NCI-H146 (cell line): ENCODE data around the gene DUSP7.
A peak's percentile ranks its signal among the peaks of the same experiment; 100 is the strongest.

Experiments
- DNase-seq: peaks from one replicate; lab custom pipeline; 2025; lab: John Stamatoyannopoulos, UW

DUSP7 gene

GRCh38 chr3:52006820-52007133 is 49.6 kb downstream of the DUSP7 start:
- no peak for DNase-seq

DNA sequence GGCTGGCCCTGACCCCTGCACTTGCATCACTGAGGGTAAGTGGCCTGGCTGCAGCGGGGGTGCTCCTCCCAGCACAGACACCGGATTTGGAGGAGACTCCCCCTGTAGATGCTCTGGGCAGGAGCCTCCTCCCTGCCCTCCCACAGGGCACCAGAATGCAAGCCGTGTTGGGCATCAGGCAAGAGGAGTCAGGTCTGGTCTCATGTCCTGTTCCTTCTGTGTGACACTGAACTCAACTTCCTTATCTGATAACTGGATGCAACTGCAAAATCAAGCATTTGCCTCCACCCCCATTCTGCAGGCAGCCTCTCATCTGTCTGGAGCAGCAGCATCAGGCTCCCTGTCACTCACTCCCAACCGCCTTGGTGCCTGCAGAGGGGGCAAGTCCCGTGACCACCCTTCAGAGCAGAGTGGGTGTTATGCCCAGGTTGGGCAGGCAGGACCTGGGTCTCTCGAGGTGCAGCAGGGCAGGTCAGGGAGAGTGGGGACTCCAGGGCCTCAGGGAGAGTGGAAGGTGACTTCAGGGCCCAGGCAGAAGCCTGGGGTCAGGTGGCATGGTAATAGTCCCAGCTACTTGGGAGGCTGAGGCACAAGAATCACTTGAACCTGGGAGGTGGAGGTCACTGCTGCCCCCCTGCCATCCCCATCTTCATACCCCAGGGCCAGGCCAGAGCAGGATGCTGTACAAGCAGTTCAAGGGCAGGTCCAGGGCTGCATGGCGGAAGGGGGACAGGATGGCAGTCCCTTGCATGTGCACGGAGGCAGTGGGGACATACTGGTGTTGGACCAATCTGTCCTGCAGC is 50.2 kb downstream of the DUSP7 start:
- no peak for DNase-seq

DNA sequence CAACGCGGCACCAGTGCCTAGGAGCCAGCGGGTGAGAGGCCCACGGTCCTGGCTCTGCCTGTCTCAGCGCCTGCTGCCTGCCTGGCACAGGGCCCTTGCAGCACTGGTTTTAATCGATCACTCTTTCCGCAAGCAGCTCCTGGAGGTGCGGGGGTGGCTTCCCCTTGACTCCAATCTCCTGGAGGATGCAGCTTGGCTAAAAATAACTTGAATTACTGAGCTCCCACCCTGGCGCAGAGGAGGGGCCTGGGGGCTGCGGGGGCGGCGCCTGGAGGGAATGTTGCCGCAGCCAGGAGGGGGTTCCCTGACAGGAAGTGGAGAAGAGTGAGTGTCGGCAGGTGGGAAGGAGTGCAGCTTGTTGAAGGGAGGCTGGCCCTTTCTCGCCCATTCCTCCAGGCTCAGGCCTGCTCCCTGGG is 50.8 kb downstream of the DUSP7 start:
- DNase-seq: peak; percentile 78

DNA sequence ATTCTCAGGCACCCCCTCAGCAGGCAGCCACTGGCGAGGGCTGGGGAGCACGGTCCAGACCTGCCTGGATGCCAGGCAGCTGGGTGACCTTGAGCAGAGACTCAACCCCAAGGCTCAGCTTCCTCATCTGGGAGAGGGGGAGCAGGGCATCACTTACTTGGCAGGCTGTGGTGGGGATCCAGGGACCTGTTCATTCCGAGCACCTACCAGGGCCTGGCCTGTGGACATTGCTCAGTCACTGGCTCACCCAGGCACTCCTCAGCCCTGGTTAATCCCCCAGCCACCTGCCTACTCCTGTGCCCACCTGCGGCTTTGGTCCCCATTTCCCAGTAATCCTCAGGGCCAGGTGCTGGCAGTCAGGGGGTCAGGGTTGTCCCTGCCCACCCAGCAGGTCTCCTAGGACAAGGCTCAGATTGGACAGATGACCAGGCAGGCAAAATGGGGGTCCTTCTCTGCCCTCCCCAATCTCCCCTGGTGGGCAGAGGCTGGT is 51.4 kb downstream of the DUSP7 start:
- DNase-seq: peak; percentile 37

DNA sequence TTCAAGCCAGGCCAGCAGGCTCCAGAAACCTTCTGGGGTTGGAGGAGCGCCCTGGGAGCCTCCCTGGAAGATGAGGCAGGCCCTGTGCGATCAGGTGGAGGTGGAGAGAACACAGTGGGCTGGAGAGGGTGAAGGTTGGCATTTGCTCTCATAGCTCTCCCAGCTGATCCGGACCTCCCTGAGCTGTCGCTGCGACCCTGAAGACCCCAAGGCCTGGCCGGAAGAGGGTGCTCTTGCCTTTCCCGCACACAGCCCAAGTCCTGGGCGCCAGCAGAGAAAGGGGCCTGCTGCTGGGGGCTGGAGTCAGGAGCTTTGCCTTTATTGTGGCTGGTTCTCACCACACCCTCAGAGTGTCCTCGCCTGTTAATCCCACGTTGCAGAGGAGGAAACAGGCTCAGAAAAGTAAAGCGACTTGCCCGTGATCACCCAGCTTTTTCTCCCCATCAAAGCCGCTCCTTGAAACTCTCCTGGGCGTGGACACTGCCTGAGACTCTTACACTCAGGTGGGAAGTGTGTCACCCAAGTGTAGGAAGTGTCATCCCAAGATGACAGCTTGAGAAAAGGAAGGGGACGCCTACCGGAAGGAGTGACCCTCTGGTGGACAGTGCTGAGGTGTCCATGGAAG is 52.1 kb downstream of the DUSP7 start:
- peak; percentile 18 for DNase-seq

DNA sequence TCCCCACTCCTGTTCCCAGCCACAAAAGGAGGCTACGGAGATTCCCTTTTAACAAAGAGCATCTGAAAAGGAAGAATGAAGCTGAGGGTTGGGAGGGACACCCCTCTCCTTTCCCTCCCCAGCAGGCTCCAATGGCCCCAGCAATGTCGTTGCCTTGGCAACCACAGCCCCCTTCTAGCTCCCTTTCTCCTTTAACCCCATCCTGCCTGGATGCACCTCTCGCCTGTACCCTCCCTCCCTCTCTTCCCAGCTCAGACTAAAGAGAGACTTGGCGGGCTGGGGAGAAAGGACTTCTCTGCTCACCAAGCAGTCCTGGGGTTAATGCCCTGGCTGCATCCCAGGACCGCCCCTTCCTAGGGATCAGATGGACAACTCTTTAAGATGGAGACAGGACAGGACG is 53.6 kb downstream of the DUSP7 start:
- DNase-seq: no peak

DNA sequence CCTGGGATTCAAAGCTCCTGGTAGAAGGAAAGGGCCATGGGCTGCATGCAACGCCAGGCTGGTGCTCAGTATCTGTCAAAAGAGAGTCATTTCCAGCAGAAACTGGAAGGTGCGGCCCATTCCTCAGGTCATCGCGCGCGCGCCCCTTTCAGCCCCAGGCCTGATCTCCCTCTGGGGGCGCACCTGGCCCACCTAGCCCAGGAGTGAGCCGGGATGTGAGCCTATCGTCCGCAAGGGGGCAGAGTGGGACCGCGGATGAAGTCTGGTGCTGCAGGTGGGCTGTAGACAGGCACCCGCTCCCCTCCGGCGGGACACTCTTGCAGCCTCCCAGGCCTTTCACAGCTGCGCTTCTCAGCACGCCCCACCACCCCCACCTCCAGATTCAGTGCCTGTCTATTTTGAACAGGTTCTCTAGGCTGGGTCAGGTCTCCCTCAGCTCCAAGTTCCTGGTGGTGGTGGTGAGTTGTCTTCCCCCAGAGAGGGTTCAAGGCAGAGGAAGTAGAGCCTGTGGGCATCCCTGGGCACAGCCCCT is 54.9 kb downstream of the DUSP7 start:
- peak; percentile 76 for DNase-seq

- DNase-seq: no peak
Observed at GRCh38 chr3:51999846-52000245, 56.5 kb downstream of the DUSP7 start.
